IMR-90 (cell line): Measurements from ENCODE around the gene DTD1. TPM values are rescaled to one million over a fixed set of nuclear protein-coding genes. Genes with fewer than 3 reads are reported as not detected.
A peak's percentile ranks its signal among the peaks of the same experiment; 100 is the strongest.

Experiments
- ATAC-seq: fragments of 200-7000 bp; cut with Tn5 transposase; 2 replicates; pipeline ENCODE4 v1.9.1; 2020; ENCODE audit warnings: low read depth, mild to moderate bottlenecking, moderate library complexity
- BruUV-seq: library from RNA; stranded (reverse); fragments of 400-500 nt; replicated peaks from 2 replicates; lab custom pipeline; 2021; lab: Mats Ljungman, UMichigan
- CTCF ChIA-PET: fragments of 300-600 bp; formaldehyde crosslinking; extraction: SDS; loops from one replicate; lab custom pipeline; 2021; ENCODE audit warnings: antibody characterized with exemption; lab: Yijun Ruan, JAX
- POLR2A ChIA-PET: fragments of 300-600 bp; sonication (Branson Sonifier 250); formaldehyde crosslinking; loops from one replicate; lab custom pipeline; 2022; ENCODE audit warnings: antibody characterized with exemption; ENCODE audit not compliant: unreplicated experiment; lab: Charles Lee
- DNase-seq: peaks from one replicate; pipeline ENCODE4 v3.0.0; 2013
- H2AFZ ChIP-seq: replicated peaks from 2 replicates; pipeline ENCODE3; 2013; ENCODE audit warnings: low read length, mild to moderate bottlenecking; ENCODE audit not compliant: poor library complexity
- H2AK5ac ChIP-seq: 2 replicates; pipeline ENCODE4 v1.6.1; 2013; ENCODE audit warnings: low read depth, low read length, inconsistent platforms
- H2AK9ac ChIP-seq: replicated peaks from 2 replicates; pipeline ENCODE3; 2013; ENCODE audit warnings: mild to moderate bottlenecking, low read depth, low read length, moderate library complexity; ENCODE audit not compliant: poor library complexity
- H2BK120ac ChIP-seq: 2 replicates; pipeline ENCODE4 v1.6.1; 2013; ENCODE audit warnings: low read depth, low read length, inconsistent platforms
- H2BK15ac ChIP-seq: 3 replicates; pipeline ENCODE4 v1.6.1; 2013; ENCODE audit warnings: low read depth, low read length, inconsistent platforms
- H2BK20ac ChIP-seq: 2 replicates; pipeline ENCODE4 v1.6.1; 2013; ENCODE audit warnings: low read depth, mild to moderate bottlenecking, inconsistent platforms, low read length, moderate library complexity
- H2BK5ac ChIP-seq: 2 replicates; pipeline ENCODE4 v1.6.1; 2013; ENCODE audit warnings: mild to moderate bottlenecking, low read depth, low read length, inconsistent platforms; ENCODE audit not compliant: poor library complexity, severe bottlenecking
- H3K14ac ChIP-seq: replicated peaks from 2 replicates; pipeline ENCODE4 v1.6.1; 2013; ENCODE audit warnings: low read depth, low read length, inconsistent platforms
- H3K18ac ChIP-seq: 2 replicates; pipeline ENCODE4 v1.6.1; 2013; ENCODE audit warnings: low read depth, low read length, control low read depth
- H3K23ac ChIP-seq: 2 replicates; pipeline ENCODE4 v1.6.1; 2013; ENCODE audit warnings: low read depth, low read length, inconsistent platforms
- H3K27ac ChIP-seq: 2 replicates; pipeline ENCODE4 v1.5.1; 2013; ENCODE audit warnings: mild to moderate bottlenecking, control low read depth, low read length; ENCODE audit not compliant: insufficient read depth
- H3K27me3 ChIP-seq: 2 replicates; pipeline ENCODE4 v1.6.1; 2013; ENCODE audit warnings: low read length; ENCODE audit not compliant: control insufficient read depth, insufficient read depth
- H3K36me3 ChIP-seq: 2 replicates; pipeline ENCODE4 v1.6.1; 2013; ENCODE audit warnings: low read length, mixed read lengths; ENCODE audit not compliant: control insufficient read depth, insufficient read depth
- H3K4ac ChIP-seq: 2 replicates; pipeline ENCODE4 v1.6.1; 2013; ENCODE audit warnings: low read depth, low read length, inconsistent platforms
- H3K4me1 ChIP-seq: 2 replicates; pipeline ENCODE4 v1.6.1; 2013; ENCODE audit warnings: low read length, mixed read lengths; ENCODE audit not compliant: control insufficient read depth, insufficient read depth
- H3K4me2 ChIP-seq: 2 replicates; pipeline ENCODE4 v1.6.1; 2013; ENCODE audit warnings: low read depth, mild to moderate bottlenecking, control low read depth, low read length, moderate library complexity
- H3K4me3 ChIP-seq: 2 replicates; pipeline ENCODE4 v1.5.1; 2013; ENCODE audit warnings: low read depth, mild to moderate bottlenecking, control low read depth, low read length, moderate library complexity; ENCODE audit not compliant: insufficient read depth
- H3K56ac ChIP-seq: 2 replicates; pipeline ENCODE4 v1.6.1; 2013; ENCODE audit warnings: low read length, inconsistent platforms; ENCODE audit not compliant: insufficient read depth; ENCODE audit errors: extremely low read depth
- H3K79me1 ChIP-seq, 2 experiments: 2 replicates each; pipeline ENCODE4 v1.6.1; 2013; ENCODE audit warnings: low read length in 2 of 2, inconsistent platforms in 1 of 2, low read depth in 1 of 2
- H3K9ac ChIP-seq: 2 replicates; pipeline ENCODE4 v1.6.1; 2013; ENCODE audit warnings: low read depth, low read length, control low read depth
- H3K9me1 ChIP-seq: 2 replicates; pipeline ENCODE4 v1.6.1; 2013; ENCODE audit warnings: low read length, inconsistent platforms; ENCODE audit not compliant: insufficient read depth
- H3K9me3 ChIP-seq: 2 replicates; pipeline ENCODE4 v1.6.1; 2013; ENCODE audit warnings: low read length; ENCODE audit not compliant: control insufficient read depth, insufficient read depth
- H4K20me1 ChIP-seq: 2 replicates; pipeline ENCODE4 v1.6.1; 2013; ENCODE audit warnings: low read length, inconsistent platforms; ENCODE audit not compliant: insufficient read depth
- H4K5ac ChIP-seq: 2 replicates; pipeline ENCODE4 v1.6.1; 2013; ENCODE audit warnings: mild to moderate bottlenecking, low read depth, low read length, control low read depth
- H4K8ac ChIP-seq, 2 experiments: 2 replicates each; pipeline ENCODE4 v1.6.1; 2013; ENCODE audit warnings: low read depth in 2 of 2, low read length in 2 of 2, control low read depth in 1 of 2, inconsistent platforms in 1 of 2
- H4K91ac ChIP-seq: 2 replicates; pipeline ENCODE4 v1.6.1; 2013; ENCODE audit warnings: low read depth, low read length, inconsistent platforms; ENCODE audit not compliant: insufficient read depth
- CEBPB ChIP-seq: IDR thresholded peaks from 2 replicates; pipeline ENCODE4 v1.6.1; 2012; ENCODE audit warnings: low read depth, low read length, improper control_type of control experiment
- MXI1 ChIP-seq: IDR thresholded peaks from 2 replicates; pipeline ENCODE4 v1.6.1; 2012; ENCODE audit warnings: low read depth, mild to moderate bottlenecking, low read length, moderate library complexity, borderline replicate concordance
- WGBS, 2 experiments: methylation state at CpG; one replicate each; pipeline versions ENCODE4 v1.1.5 to v1.1.7; 2013; ENCODE audit warnings: missing lambda C conversion rate in 2 of 2; ENCODE audit not compliant: insufficient read length in 1 of 2; ENCODE audit errors: extremely low coverage in 2 of 2; 5-methylcytosine and 5-hydroxymethylcytosine counted together
- dilution Hi-C: fragments of 300-500 bp; cut with HindIII; formaldehyde crosslinking; loops from one replicate; pipeline ENCODE4 v1.14.3; 2018; ENCODE audit warnings: low sequenced_read_pairs; ENCODE audit not compliant: unreplicated experiment
- in situ Hi-C: fragments of 300-500 bp; cut with MboI; formaldehyde crosslinking; loops from 3 replicates; pipeline ENCODE4 v1.14.3; 2019; ENCODE audit warnings: low sequenced_read_pairs, inconsistent platforms, mixed read lengths
- intact Hi-C: fragments of 100-400 bp; cut with micrococcal nuclease; formaldehyde crosslinking; loops from 2 replicates; pipeline ENCODE4 v1.10.0; 2022
- polyA plus RNA-seq, 3 experiments: library from polyadenylated mRNA; depleted of rRNA; stranded (reverse); fragments of >200 nt; gene quantifications; 2 replicates each; pipeline ENCODE4 v1.2.3, GENCODE V29; 2012; ENCODE audit warnings: low replicate concordance in 1 of 3
- total RNA-seq: library from RNA; depleted of rRNA; stranded (reverse); fragments of >200 nt; gene quantifications from 2 replicates; pipeline ENCODE4 v1.2.3, GENCODE V29; 2012

Gene DTD1
- total and polyA plus RNA-seq, 2 of the 4 experiments (the other 2 are of a cell fraction), result 73.1 to 101 TPM

DNA sequence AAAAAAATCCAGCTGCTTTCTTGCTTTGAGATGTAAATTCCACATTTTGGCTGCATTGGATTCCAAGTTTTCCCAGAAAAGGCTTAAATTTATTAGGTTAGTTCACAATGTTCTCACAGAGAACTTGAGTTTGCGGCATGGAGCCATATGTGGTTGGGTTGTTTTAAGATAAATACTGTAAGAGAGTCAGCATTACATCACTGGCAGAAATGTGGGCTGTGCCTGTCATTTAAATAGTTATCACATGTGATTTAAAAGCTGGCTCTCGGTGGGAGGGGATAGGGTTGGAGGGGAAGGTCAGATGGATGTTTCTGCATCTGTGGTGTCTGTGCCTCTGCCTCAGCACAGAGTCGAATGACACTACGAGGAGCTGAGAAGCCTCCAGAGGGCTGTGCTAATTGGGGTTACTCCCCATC, 151.9 kb downstream of the DTD1 start:
- no peak overlapping the region for H3K23ac ChIP-seq

More for the DNA sequence above, 151.9 kb downstream of the DTD1 start:
- in situ Hi-C loops (no loop called here), dilution Hi-C loops (no loop called here), intact Hi-C loops (no loop called here)
- H3K4me2 ChIP-seq, result peak overlapping the region; percentile 66
- 0% methylated on average over 1 of the region's 4 CpGs; no CpG with 5 or more reads in 1 of the 2 experiments for WGBS, 2 experiments
- no peak overlapping the region for H3K4me3 ChIP-seq
- no peak overlapping the region; the same call in 1 of the 2 replicates for H4K5ac ChIP-seq
- no peak overlapping the region for H2BK5ac ChIP-seq
- H3K4me1 ChIP-seq, result peaks cover 8% of the 10 kb centered on the region
- H2AK5ac ChIP-seq, result no peak overlapping the region
- no peak overlapping the region for H2BK15ac ChIP-seq
- H3K9me1 ChIP-seq, result peaks cover 5% of the 10 kb centered on the region
- no peak overlapping the region for H3K56ac ChIP-seq
- H3K9ac ChIP-seq, result no peak overlapping the region
- POLR2A ChIA-PET, result no interaction called here
- TF ChIP-seq MXI1 (no peak), CEBPB (peak; percentile 32; the same call in 1 of the 2 replicates)
- H2BK20ac ChIP-seq, result no peak overlapping the region
- H3K79me1 ChIP-seq, result peaks cover 8 to 13% of the 10 kb centered on the region in 2 experiments; a peak in 2 of 4 replicates
- H3K36me3 ChIP-seq, result peaks cover 2% of the 10 kb centered on the region
- no peak overlapping the region for H4K8ac ChIP-seq
- DNase-seq, result peak; percentile 90
- no peak overlapping the region for H2AK9ac ChIP-seq
- peak; percentile 94 for ATAC-seq
- H3K14ac ChIP-seq, result no peak overlapping the region
- no peak overlapping the region for H3K4ac ChIP-seq
- no peaks in the 10 kb centered on the region for H3K9me3 ChIP-seq
- H2AFZ ChIP-seq, result no peak overlapping the region
- H3K27me3 ChIP-seq, result no peaks in the 10 kb centered on the region
- H2BK120ac ChIP-seq, result no peak overlapping the region
- no TSS peak for BruUV-seq
- no peaks in the 10 kb centered on the region for H4K20me1 ChIP-seq
- CTCF ChIA-PET, result interaction anchor here (1.0 to 1.3 kb wide), 2 partner anchors 26 to 108 kb away, joined by 3 to 4 read pairs; no protein-coding TSS in a partner anchor
- no peak overlapping the region for H3K18ac ChIP-seq
- H4K91ac ChIP-seq, result no peak overlapping the region
- peak overlapping the region; percentile 4; the same call in 1 of the 2 replicates for H3K27ac ChIP-seq
